Small intestine (tissue), 16 donors: ENCODE results near the gene SULT1E1. TPM values are rescaled to one million over a fixed set of nuclear protein-coding genes. Genes with fewer than 3 reads are reported as not detected.
A peak's percentile ranks its signal among the peaks of the same experiment; 100 is the strongest.

Experiments used
- DNase-seq, 2 donors: peaks; one replicate each; pipeline versions ENCODE4 v3.0.0 to v3.0.0-alpha.2; 2013
- FAIRE-seq: peaks from 2 replicates; lab custom pipeline; 2012; peaks lifted over from hg19 to GRCh38; lab: Jason Lieb, UNC
- H3K27ac ChIP-seq, 3 donors: one replicate each; pipeline ENCODE4 v1.5.1; 2013; ENCODE audit warnings: low read length in 2 of 3, mild to moderate bottlenecking in 2 of 3, control low read depth in 1 of 3, inconsistent platforms in 1 of 3, low read depth in 1 of 3, moderate library complexity in 1 of 3
- H3K27me3 ChIP-seq, 3 donors: one replicate each; pipeline ENCODE4 v1.6.1; 2013; ENCODE audit warnings: low read length in 3 of 3, inconsistent platforms in 1 of 3; ENCODE audit not compliant: control insufficient read depth in 3 of 3, insufficient read depth in 3 of 3
- H3K36me3 ChIP-seq, 3 donors: one replicate each; pipeline ENCODE4 v1.6.1; 2013; ENCODE audit warnings: low read length in 3 of 3, inconsistent platforms in 1 of 3, low read depth in 1 of 3, mild to moderate bottlenecking in 1 of 3, moderate library complexity in 1 of 3; ENCODE audit not compliant: control insufficient read depth in 3 of 3, insufficient read depth in 2 of 3
- H3K4me1 ChIP-seq, 3 donors: one replicate each; pipeline ENCODE4 v1.6.1; 2013; ENCODE audit warnings: low read length in 2 of 3, inconsistent platforms in 1 of 3, low read depth in 1 of 3, mild to moderate bottlenecking in 1 of 3, moderate library complexity in 1 of 3; ENCODE audit not compliant: control insufficient read depth in 3 of 3, insufficient read depth in 2 of 3
- H3K4me3 ChIP-seq, 3 donors: one replicate each; pipeline ENCODE4 v1.5.1; 2013; ENCODE audit warnings: low read length in 3 of 3, control low read depth in 1 of 3, inconsistent platforms in 1 of 3, low read depth in 1 of 3, mild to moderate bottlenecking in 1 of 3, moderate library complexity in 1 of 3
- H3K9me3 ChIP-seq, 2 donors: one replicate each; pipeline ENCODE4 v1.6.1; 2013; ENCODE audit warnings: low read depth in 1 of 2, low read length in 1 of 2; ENCODE audit not compliant: control insufficient read depth in 2 of 2, insufficient read depth in 1 of 2
- WGBS, 3 donors: extraction: QIAGEN DNeasy Blood & Tissue Kit; methylation state at CpG; one replicate each; pipeline ENCODE4 v1.1.7; 2013; 5-methylcytosine and 5-hydroxymethylcytosine counted together
- long read RNA-seq, 10 donors: transcript quantifications; one replicate each; lab custom pipeline, GENCODE V29; 2026
- polyA plus RNA-seq, 4 donors: library from polyadenylated mRNA; stranded (reverse) in 3 of 4; unstranded in 1 of 4; fragments of 200-250 nt in 3 of 4; fragments of 120-200 nt in 1 of 4; gene quantifications; one replicate each; pipeline versions ENCODE4 v1.2.1 to v1.2.3, GENCODE V29; 2013
- donor health status: healthy with polysubstance abuse.
- donor health status: control.
- donor health status: control.
- donor health status: Bipolar disorder and iron deficiency.
- donor health status: healthy.

Gene SULT1E1, protein sequence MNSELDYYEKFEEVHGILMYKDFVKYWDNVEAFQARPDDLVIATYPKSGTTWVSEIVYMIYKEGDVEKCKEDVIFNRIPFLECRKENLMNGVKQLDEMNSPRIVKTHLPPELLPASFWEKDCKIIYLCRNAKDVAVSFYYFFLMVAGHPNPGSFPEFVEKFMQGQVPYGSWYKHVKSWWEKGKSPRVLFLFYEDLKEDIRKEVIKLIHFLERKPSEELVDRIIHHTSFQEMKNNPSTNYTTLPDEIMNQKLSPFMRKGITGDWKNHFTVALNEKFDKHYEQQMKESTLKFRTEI
- 100 to 1,000 TPM in 1 of 4 donors, 10 to 100 TPM in 3; 13.2 to 151 (median 21.4) TPM for polyA plus RNA-seq
- long read RNA-seq, donor 1, transcript SULT1E1-201 (8 exons, 1,780 nt) = major isoform, 53 of 88 reads
- long read RNA-seq, donor 1, partial matches to known transcripts = 28 of 88 reads
- long read RNA-seq, donor 1, other reads (novel, unspliced or antisense) = 5 of 88 reads
- long read RNA-seq, donor 2, transcript SULT1E1-201 (8 exons, 1,780 nt) = major isoform, 20 of 25 reads
- long read RNA-seq, donor 2, partial matches to known transcripts = 5 of 25 reads
- long read RNA-seq, donor 2, other reads (novel, unspliced or antisense) = 0 of 25 reads
- long read RNA-seq, donor 3, transcript SULT1E1-201 (8 exons, 1,780 nt) = major isoform, 12 of 18 reads
- long read RNA-seq, donor 3, partial matches to known transcripts = 6 of 18 reads
- long read RNA-seq, donor 3, other reads (novel, unspliced or antisense) = 0 of 18 reads
- long read RNA-seq, donor 4 = 0 reads
- long read RNA-seq, donor 5, partial matches to known transcripts = 0 of 3 reads
- long read RNA-seq, donor 5, other reads (novel, unspliced or antisense) = 0 of 3 reads
- long read RNA-seq, donor 6, transcript SULT1E1-201 (8 exons, 1,780 nt) = major isoform, 23 of 28 reads
- long read RNA-seq, donor 6, transcript SULT1E1-202 (5 exons, 913 nt) = minor isoform, 5 of 28 reads
- long read RNA-seq, donor 6, partial matches to known transcripts = 0 of 28 reads
- long read RNA-seq, donor 6, other reads (novel, unspliced or antisense) = 0 of 28 reads
- long read RNA-seq, donor 7, transcript SULT1E1-201 (8 exons, 1,780 nt) = major isoform, 10 of 10 reads
- long read RNA-seq, donor 7, partial matches to known transcripts = 0 of 10 reads
- long read RNA-seq, donor 7, other reads (novel, unspliced or antisense) = 0 of 10 reads
- long read RNA-seq, donor 8, partial matches to known transcripts = 0 of 4 reads
- long read RNA-seq, donor 8, other reads (novel, unspliced or antisense) = 0 of 4 reads
- long read RNA-seq, donor 9, partial matches to known transcripts = 0 of 3 reads
- long read RNA-seq, donor 9, other reads (novel, unspliced or antisense) = 0 of 3 reads
- long read RNA-seq, donor 10, transcript SULT1E1-201 (8 exons, 1,780 nt) = major isoform, 26 of 34 reads
- long read RNA-seq, donor 10, partial matches to known transcripts = 6 of 34 reads
- long read RNA-seq, donor 10, other reads (novel, unspliced or antisense) = 0 of 34 reads

DNA sequence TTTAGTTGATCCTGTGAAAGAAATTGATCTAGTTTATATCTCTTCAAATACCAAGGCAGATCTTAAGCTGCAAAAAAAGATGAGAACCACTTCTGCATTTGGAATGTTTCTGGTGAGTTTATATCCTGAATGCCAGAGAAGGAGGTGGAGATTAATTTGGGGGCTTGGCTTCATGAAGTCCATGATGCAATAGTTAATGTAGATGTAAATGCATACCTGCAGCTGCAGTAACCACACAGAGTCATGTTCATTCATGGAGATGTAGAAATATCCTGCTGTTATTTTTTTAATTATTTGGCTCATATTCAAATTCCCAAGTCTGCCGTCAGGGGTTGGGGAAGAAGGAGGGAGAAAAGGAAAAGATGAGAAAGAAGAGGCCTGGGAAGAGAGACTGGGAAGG is at the start of gene SULT1E1:
Gene SULT1E1, minus strand, starts transcription at position 94 of the 400 bp plus-strand sequence. CDS start 2,501 bp downstream, outside the sequence.
- Histone ChIP-seq H3K4me1 (peaks cover 0 to 3% (median 0%) of the 10 kb centered on the region in 3 donors), H3K27ac (peak within 1 kb of the TSS in 2 of 3 donors; percentile 60 to 90), H3K4me3 (peak within 1 kb of the TSS in 2 of 3 donors; percentile 39 to 41), H3K9me3 (no peaks in the 10 kb centered on the region), H3K27me3 (no peaks in the 10 kb centered on the region), H3K36me3 (no peaks in the 10 kb centered on the region)
- no peak for FAIRE-seq
- WGBS, 3 donors = 5 to 34% (median 29%) methylated on average over 1 of the region's 1 CpG
- DNase-seq = peak; percentile 50 to 65

GRCh38 chr4:69909195-69909594 is 49.2 kb upstream of the SULT1E1 start:
- no peaks in the 10 kb centered on the region for H3K9me3 ChIP-seq
- FAIRE-seq (no peak), DNase-seq (no peak)
- no peaks in the 10 kb centered on the region for H3K27me3 ChIP-seq
- H3K36me3 ChIP-seq = no peaks in the 10 kb centered on the region
- H3K27ac ChIP-seq = no peak overlapping the region
- no peaks in the 10 kb centered on the region for H3K4me1 ChIP-seq
- WGBS, 3 donors = 95 to 98% (median 95%) methylated on average over 4 of the region's 4 CpGs
- no peak overlapping the region for H3K4me3 ChIP-seq

DNA sequence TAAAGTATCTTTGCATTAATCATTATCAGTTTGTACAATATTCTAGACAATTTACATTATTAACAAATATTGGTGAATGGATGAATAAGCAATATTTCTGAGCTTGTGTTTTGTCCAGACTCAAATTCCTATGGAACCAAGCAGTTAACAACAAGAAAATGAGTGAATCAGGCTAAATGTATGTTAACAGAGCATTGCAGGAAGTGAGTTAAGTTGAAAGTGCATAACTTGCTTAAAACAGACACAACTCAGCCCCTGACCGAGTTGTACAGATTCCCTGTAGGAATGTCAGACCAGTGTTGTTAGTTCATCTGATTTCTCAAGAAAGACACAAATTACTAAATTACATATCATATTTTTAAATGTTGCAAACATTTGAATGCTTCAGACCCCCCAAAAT is 47.2 kb upstream of the SULT1E1 start:
- H3K27me3 ChIP-seq = no peaks in the 10 kb centered on the region
- H3K4me1 ChIP-seq = no peaks in the 10 kb centered on the region
- H3K36me3 ChIP-seq = no peaks in the 10 kb centered on the region
- FAIRE-seq (no peak), DNase-seq (no peak)
- WGBS, 3 donors = 55 to 85% (median 75%) methylated on average over 1 of the region's 1 CpG
- no peak overlapping the region for H3K27ac ChIP-seq
- H3K9me3 ChIP-seq = no peaks in the 10 kb centered on the region
- no peak overlapping the region for H3K4me3 ChIP-seq

DNA sequence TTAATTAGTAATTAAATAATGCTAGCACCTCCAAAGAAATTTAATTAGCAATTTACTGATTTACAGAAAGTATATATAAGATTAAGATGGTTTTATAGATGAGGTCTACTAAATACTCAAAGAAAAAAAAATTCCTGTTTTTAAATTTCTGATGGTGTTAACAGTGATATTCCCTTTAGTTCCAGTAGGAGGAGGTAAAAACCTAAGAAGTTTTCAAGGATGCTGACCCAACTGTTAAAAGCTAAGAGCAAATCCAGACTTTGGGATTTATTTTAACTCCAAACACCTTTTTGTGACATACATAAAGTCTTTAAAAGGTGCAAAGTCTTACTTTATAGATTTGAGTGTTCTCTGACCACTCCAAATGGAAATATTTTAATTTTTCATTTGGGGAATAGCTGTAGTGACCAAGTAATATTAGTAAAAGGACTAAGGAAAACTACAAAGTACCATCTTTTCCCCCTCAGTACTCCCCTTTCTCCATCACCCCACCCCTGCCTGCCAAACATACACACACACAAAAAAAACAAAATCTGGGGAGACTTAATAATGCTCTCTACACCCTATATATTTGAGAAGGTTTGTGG is 36.7 kb upstream of the SULT1E1 start:
- Histone ChIP-seq H3K9me3 (no peaks in the 10 kb centered on the region), H3K27ac (no peak overlapping the region), H3K36me3 (no peaks in the 10 kb centered on the region), H3K4me1 (no peaks in the 10 kb centered on the region), H3K4me3 (no peak overlapping the region), H3K27me3 (no peaks in the 10 kb centered on the region)
- DNase-seq = no peak
- FAIRE-seq = no peak

GRCh38 chr4:69894721-69895120 is 34.8 kb upstream of the SULT1E1 start:
- no peak overlapping the region for H3K4me3 ChIP-seq
- H3K36me3 ChIP-seq = no peaks in the 10 kb centered on the region
- H3K4me1 ChIP-seq = no peaks in the 10 kb centered on the region
- no peak for DNase-seq
- H3K27ac ChIP-seq = no peak overlapping the region
- H3K27me3 ChIP-seq = no peaks in the 10 kb centered on the region
- 87 to 93% (median 91%) methylated on average over 3 of the region's 3 CpGs for WGBS, 3 donors
- FAIRE-seq = no peak
- no peaks in the 10 kb centered on the region for H3K9me3 ChIP-seq

- DNase-seq (peak; percentile 23 to 54), FAIRE-seq (no peak)
- Histone ChIP-seq H3K27me3 (no peaks in the 10 kb centered on the region), H3K4me1 (no peaks in the 10 kb centered on the region), H3K36me3 (no peaks in the 10 kb centered on the region), H3K27ac (no peak overlapping the region), H3K4me3 (no peak overlapping the region), H3K9me3 (no peaks in the 10 kb centered on the region)
- WGBS, 3 donors = 12 to 56% (median 29%) methylated on average over 5 of the region's 5 CpGs
Observed at GRCh38 chr4:69894186-69894585, 34.2 kb upstream of the SULT1E1 start.

DNA sequence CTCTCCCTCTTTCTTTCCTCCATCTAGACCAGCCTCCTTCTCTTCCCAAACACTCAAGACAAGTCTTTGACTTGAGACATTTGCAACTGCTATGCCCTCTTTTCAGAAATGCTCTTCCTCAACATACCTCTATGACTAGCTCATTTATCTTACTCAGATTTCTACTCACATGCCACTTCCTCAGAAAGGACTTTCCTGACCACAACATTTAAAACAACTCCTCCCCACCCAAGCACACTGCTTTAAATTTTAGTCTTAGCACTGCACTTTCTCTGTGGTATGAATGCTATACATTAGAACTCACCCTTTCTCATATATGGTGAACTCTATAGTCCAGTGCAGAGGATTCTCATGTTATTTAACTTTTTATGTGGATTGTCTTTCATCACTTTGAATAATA is 28.4 kb upstream of the SULT1E1 start:
- FAIRE-seq (no peak), DNase-seq (no peak)
- H3K27ac ChIP-seq = no peak overlapping the region
- H3K4me1 ChIP-seq = no peaks in the 10 kb centered on the region
- no peak overlapping the region for H3K4me3 ChIP-seq
- H3K9me3 ChIP-seq = peaks cover 0 to 6% of the 10 kb centered on the region in 2 donors
- H3K27me3 ChIP-seq = no peaks in the 10 kb centered on the region
- H3K36me3 ChIP-seq = no peaks in the 10 kb centered on the region
